Fibroblast of skin of scalp (primary cell): Measurements from ENCODE around the gene LRMDA.

Experiments
- DNase-seq: peaks from one replicate; pipeline ENCODE4 v3.0.0-alpha.2; 2013

The LRMDA gene

GRCh38 chr10:75883081-75884072, 452.0 kb downstream of the LRMDA start:
- DNase-seq = no peak

- DNase-seq = no peak
Measured at GRCh38 chr10:75884808-75885207, 453.4 kb downstream of the LRMDA start.

- no peak for DNase-seq
Measured at GRCh38 chr10:75887369-75887768, 455.9 kb downstream of the LRMDA start.

GRCh38 chr10:75887992-75888680, 456.7 kb downstream of the LRMDA start:
- DNase-seq = no peak

- no peak for DNase-seq
Measured at GRCh38 chr10:75889051-75889450, 457.6 kb downstream of the LRMDA start.

GRCh38 chr10:75894761-75895160, 463.3 kb downstream of the LRMDA start:
- no peak for DNase-seq

GRCh38 chr10:75895259-75895658, 463.8 kb downstream of the LRMDA start:
- DNase-seq = no peak

- no peak for DNase-seq
Measured at GRCh38 chr10:75899816-75900390, 468.5 kb downstream of the LRMDA start.

GRCh38 chr10:75902816-75903215, 471.4 kb downstream of the LRMDA start:
- DNase-seq = no peak

- DNase-seq = no peak
Measured at GRCh38 chr10:75904499-75905283, 473.3 kb downstream of the LRMDA start.

- no peak for DNase-seq
Measured at GRCh38 chr10:75905490-75905889, 474.1 kb downstream of the LRMDA start.

GRCh38 chr10:75910032-75910431, 478.6 kb downstream of the LRMDA start:
- peak; percentile 49 for DNase-seq

GRCh38 chr10:75911426-75911825, 480.0 kb downstream of the LRMDA start:
- no peak for DNase-seq

GRCh38 chr10:75916906-75917305, 485.5 kb downstream of the LRMDA start:
- DNase-seq = no peak

GRCh38 chr10:75919913-75920312, 488.5 kb downstream of the LRMDA start:
- no peak for DNase-seq

- DNase-seq = peak; percentile 12
Measured at GRCh38 chr10:75922435-75922834, 491.0 kb downstream of the LRMDA start.

- DNase-seq = no peak
Measured at GRCh38 chr10:75924309-75924902, 493.0 kb downstream of the LRMDA start.

GRCh38 chr10:75925999-75926398, 494.6 kb downstream of the LRMDA start:
- DNase-seq = no peak

GRCh38 chr10:75926763-75927162, 495.3 kb downstream of the LRMDA start:
- no peak for DNase-seq

GRCh38 chr10:75928231-75928630, 496.8 kb downstream of the LRMDA start:
- no peak for DNase-seq

GRCh38 chr10:75929630-75930161, 498.3 kb downstream of the LRMDA start:
- DNase-seq = no peak

GRCh38 chr10:75932921-75933320, 501.5 kb downstream of the LRMDA start:
- DNase-seq = no peak
